K562 (cell line): ENCODE results near the gene C3orf70. TPM values are rescaled to one million over a fixed set of nuclear protein-coding genes. Genes with fewer than 3 reads are reported as not detected.

Experiments used
- ATAC-seq: fragments of 200-7000 bp; cut with Tn5 transposase; 3 replicates; pipeline ENCODE4 v1.9.1; 2020; ENCODE audit warnings: moderate library complexity
- BruUV-seq: library from RNA; stranded (reverse); fragments of 400-500 nt; replicated peaks from 2 replicates; lab custom pipeline; 2021; lab: Mats Ljungman, UMichigan
- CTCF ChIA-PET: fragments of 300-600 bp; formaldehyde crosslinking; extraction: SDS; loops from one replicate; lab custom pipeline; 2021; ENCODE audit warnings: low intra/inter-chr PET ratio; lab: Yijun Ruan, JAX
- POLR2A ChIA-PET: fragments of 300-600, 350-650 bp; sonication (Branson Sonifier 250); formaldehyde crosslinking; extraction: SDS; loops from one replicate; lab custom pipeline; 2021; ENCODE audit warnings: antibody characterized with exemption, inconsistent platforms; lab: Yijun Ruan, JAX
- DNase-seq, 4 experiments: peaks; one replicate each; pipeline versions ENCODE4 v3.0.0 to v3.0.0-alpha.2; 2011 to 2018; ENCODE audit warnings: low spot score in 3 of 4, mixed read lengths in 3 of 4; ENCODE audit errors: extremely low read depth in 1 of 4
- FAIRE-seq: peaks from 2 replicates; lab custom pipeline; 2011; peaks lifted over from hg19 to GRCh38; lab: Jason Lieb, UNC
- H2AFZ ChIP-seq: 2 replicates; pipeline ENCODE4 v1.6.0; 2011; ENCODE audit warnings: low read depth, low read length, control low read depth, inconsistent platforms
- H3K27ac ChIP-seq: fragments of 200-600 bp; 3 replicates; pipeline ENCODE4 v1.8.0; 2011; ENCODE audit warnings: low read depth, mild to moderate bottlenecking, control low read depth, inconsistent platforms, low read length, moderate library complexity, mixed read lengths; ENCODE audit errors: extremely low read depth
- H3K27me3 ChIP-seq, 2 experiments: fragments of 300-600 bp in 1 of 2; 2 replicates in 1 of 2; 3 replicates in 1 of 2; pipeline versions ENCODE4 v1.6.0 to v1.8.0; 2011; ENCODE audit warnings: inconsistent platforms in 2 of 2, low read length in 2 of 2, mild to moderate bottlenecking in 1 of 2, mixed read lengths in 1 of 2, moderate library complexity in 1 of 2; ENCODE audit not compliant: control insufficient read depth in 2 of 2, insufficient read depth in 2 of 2
- H3K36me3 ChIP-seq: fragments of 300-600 bp; 3 replicates; pipeline ENCODE4 v1.8.0; 2011; ENCODE audit warnings: mild to moderate bottlenecking, low read length, inconsistent platforms; ENCODE audit not compliant: control insufficient read depth, insufficient read depth
- H3K4me1 ChIP-seq, 2 experiments: fragments of 200-600 bp in 1 of 2; replicated peaks in 1 of 2; 2 replicates in 1 of 2; 3 replicates in 1 of 2; pipeline versions ENCODE4 v1.5.1 to v1.8.0; 2011; ENCODE audit warnings: inconsistent platforms in 2 of 2, low read length in 2 of 2, mild to moderate bottlenecking in 1 of 2, mixed read lengths in 1 of 2, moderate library complexity in 1 of 2; ENCODE audit not compliant: control insufficient read depth in 2 of 2, insufficient read depth in 2 of 2
- H3K4me2 ChIP-seq: 2 replicates; pipeline ENCODE4 v1.6.1; 2011; ENCODE audit warnings: low read length, control low read depth, inconsistent platforms, mixed read lengths; ENCODE audit not compliant: insufficient read depth
- H3K4me3 ChIP-seq: fragments of 200-600 bp; sonication (generic), shearing (Covaris generic); 2 replicates; pipeline ENCODE4 v1.5.1; 2016; ENCODE audit warnings: control low read depth, inconsistent platforms
- H3K79me2 ChIP-seq: fragments of 200-600 bp; 3 replicates; pipeline ENCODE4 v1.8.0; 2011; ENCODE audit warnings: low read length, inconsistent platforms; ENCODE audit not compliant: control insufficient read depth, insufficient read depth
- H3K9ac ChIP-seq, 2 experiments: 2 replicates each; pipeline versions ENCODE4 v1.6.0 to v1.6.1; 2011; ENCODE audit warnings: low read depth in 2 of 2, low read length in 2 of 2, control low read depth in 1 of 2, inconsistent platforms in 1 of 2, mild to moderate bottlenecking in 1 of 2, mixed read lengths in 1 of 2; ENCODE audit not compliant: insufficient read depth in 1 of 2
- H3K9me1 ChIP-seq: one replicate; pipeline ENCODE4 v1.6.0; 2011; ENCODE audit warnings: inconsistent platforms, mild to moderate bottlenecking, low read length, moderate library complexity; ENCODE audit not compliant: control insufficient read depth, insufficient read depth
- H3K9me3 ChIP-seq: replicated peaks from 2 replicates; pipeline ENCODE4 v1.5.1; 2011; ENCODE audit warnings: low read depth, low read length, inconsistent platforms; ENCODE audit not compliant: control insufficient read depth, insufficient read depth
- H4K20me1 ChIP-seq: replicated peaks from 2 replicates; pipeline ENCODE4 v1.6.1; 2011; ENCODE audit warnings: low read length, inconsistent platforms, mixed read lengths; ENCODE audit not compliant: control insufficient read depth, insufficient read depth
- CBX1 ChIP-seq: sonication (generic); IDR thresholded peaks from 2 replicates; pipeline ENCODE4 v1.6.1; 2016; ENCODE audit warnings: antibody characterized with exemption, low read depth, mild to moderate bottlenecking
- CEBPB ChIP-seq: fragments of 450-650 bp; IDR thresholded peaks from 2 replicates; pipeline ENCODE4 v1.6.1; 2016; ENCODE audit warnings: missing genetic modification characterization, missing compliant biosample characterization
- DIDO1 ChIP-seq: fragments of 450-650 bp; IDR thresholded peaks from 2 replicates; pipeline ENCODE4 v1.6.1; 2016; ENCODE audit warnings: low read depth, missing biosample characterization, missing genetic modification characterization
- DMBX1 ChIP-seq: fragments of 250-450 bp; sonication (Bioruptor Pico); IDR thresholded peaks from 2 replicates; pipeline ENCODE4 v1.8.0; 2022; ENCODE audit warnings: inconsistent platforms, mild to moderate bottlenecking, moderate library complexity, borderline replicate concordance
- KDM4B ChIP-seq, 2 experiments: fragments of 450-650 bp in 1 of 2; sonication (generic) in 1 of 2; IDR thresholded peaks; 2 replicates each; pipeline ENCODE4 v1.6.1; 2016 to 2017; ENCODE audit warnings: borderline replicate concordance in 2 of 2, antibody characterized with exemption in 1 of 2, low read depth in 1 of 2, mild to moderate bottlenecking in 1 of 2
- L3MBTL2 ChIP-seq: fragments of 450-650 bp; IDR thresholded peaks from 2 replicates; pipeline ENCODE4 v1.6.1; 2016; ENCODE audit warnings: mild to moderate bottlenecking, moderate library complexity
- MAFF ChIP-seq: IDR thresholded peaks from 2 replicates; pipeline ENCODE4 v1.6.1; 2012; ENCODE audit warnings: low read length, improper control_type of control experiment
- MCM2 ChIP-seq: fragments of 450-650 bp; IDR thresholded peaks from 2 replicates; pipeline ENCODE4 v1.6.1; 2017; ENCODE audit warnings: low read depth, mild to moderate bottlenecking
- ZNF124 ChIP-seq: sonication (generic); formaldehyde crosslinking; IDR thresholded peaks from 2 replicates; pipeline ENCODE4 v1.8.1; 2022; ENCODE audit warnings: missing genetic modification reagents
- WGBS: fragments of 100-300 bp; shearing (Covaris generic); methylation state at CpG from one replicate; pipeline ENCODE4 v1.1.6; 2016; ENCODE audit warnings: low coverage, mixed read lengths; ENCODE audit not compliant: insufficient coverage; ENCODE audit errors: missing lambda C conversion rate; 5-methylcytosine and 5-hydroxymethylcytosine counted together
- in situ Hi-C: fragments of 300-500 bp; cut with MboI; formaldehyde crosslinking; loops from 4 replicates; pipeline ENCODE4 v1.15.0; 2018; ENCODE audit warnings: inconsistent platforms, mixed read lengths
- intact Hi-C: fragments of 100-400 bp; cut with micrococcal nuclease; formaldehyde crosslinking; loops from 2 replicates; pipeline ENCODE4 v1.14.2; 2022
- polyA plus RNA-seq, 8 experiments: library from polyadenylated mRNA; depleted of rRNA in 4 of 8; stranded (reverse) in 5 of 8; unstranded in 3 of 8; fragments of >200 nt; fragmentation: Nextera tagmentation in 2 of 8; fragmentation: Illumina TruSeq in 1 of 8; extraction: Ambion mirVana in 2 of 8; extraction: Trizol in 1 of 8; gene quantifications; 2 replicates each; pipeline versions ENCODE4 v1.2.1 to v1.2.3, GENCODE V29; 2011 to 2014; ENCODE audit warnings: inconsistent platforms in 1 of 8, missing spikeins in 1 of 8
- total RNA-seq, 7 experiments: library from RNA; depleted of rRNA in 6 of 7; stranded (reverse); fragments of >200 nt in 6 of 7; fragmentation: Illumina TruSeq in 2 of 7; extraction: Trizol in 2 of 7; gene quantifications; 2 replicates each; pipeline versions ENCODE4 v1.2.1 to v1.2.3, GENCODE V29; 2011 to 2021; ENCODE audit warnings: low replicate concordance in 1 of 7

C3orf70 gene
- total and polyA plus RNA-seq, 9 of the 15 experiments (the other 6 are each of a cell fraction or from before 2014, with no cell fraction given), result 0.01 to 0.04 (median 0.03) TPM; not detected in 6

- TF ChIP-seq MAFF, result no peak
- no peak for TF ChIP-seq DMBX1 (CRISPR knock-in tag)
- TF ChIP-seq ZNF124 (CRISPR knock-in tag), result no peak
- peak; percentile 22; the same call in 1 of the 2 replicates for TF ChIP-seq CEBPB (tag)
- no peak for TF ChIP-seq CBX1
- TF ChIP-seq MCM2, result no peak
- TF ChIP-seq DIDO1, result no peak
- no peak for TF ChIP-seq L3MBTL2
- TF ChIP-seq KDM4B (IDR thresholded peaks at IDR 0.05; ENCODE audit: borderline replicate concordance in 2 of 2, low read depth in 1 of 2), result no peak
- Histone ChIP-seq H3K9me3 (no peaks in the 10 kb centered on the region), H3K27me3 (peaks cover 0 to 26% of the 10 kb centered on the region in 2 experiments; a peak in 2 of 5 replicates), H3K27ac (no peak overlapping the region), H3K79me2 (no peaks in the 10 kb centered on the region), H3K9me1 (peaks cover 3% of the 10 kb centered on the region), H3K36me3 (no peaks in the 10 kb centered on the region), H4K20me1 (no peaks in the 10 kb centered on the region), H3K4me2 (no peak overlapping the region), H3K4me1 (peaks cover 4 to 19% of the 10 kb centered on the region in 2 experiments; a peak in 4 of 5 replicates), H2AFZ (no peak overlapping the region), H3K9ac (no peak overlapping the region), H3K4me3 (no peak overlapping the region)
- no peak for ATAC-seq
- intact Hi-C loops, result no loop called here
- DNase-seq, result no peak
- ChIA-PET POLR2A (no interaction called here), CTCF (no interaction called here)
- BruUV-seq, result no TSS peak
- FAIRE-seq, result no peak
- WGBS, result 14% methylated on average over 11 of the region's 11 CpGs
- in situ Hi-C loops, result no loop called here
These were observed 85.7 kb downstream of the C3orf70 start for GRCh38 chr3:185067173-185067572.
